GM12873 (cell line): ENCODE results near the gene MLLT3.

Experiments
- TF ChIP-seq, protein P1 (sequence below): IDR thresholded peaks from 2 replicates; pipeline ENCODE4 v1.5.1; 2012; ENCODE audit warnings: low read depth, mild to moderate bottlenecking, moderate library complexity, low read length, control low read depth; ENCODE audit not compliant: insufficient read depth; ENCODE audit errors: missing control alignments

Gene MLLT3

GRCh38 chr9:20462410-20462809, 159.9 kb downstream of the MLLT3 start:
- TF ChIP-seq, protein P1, sequence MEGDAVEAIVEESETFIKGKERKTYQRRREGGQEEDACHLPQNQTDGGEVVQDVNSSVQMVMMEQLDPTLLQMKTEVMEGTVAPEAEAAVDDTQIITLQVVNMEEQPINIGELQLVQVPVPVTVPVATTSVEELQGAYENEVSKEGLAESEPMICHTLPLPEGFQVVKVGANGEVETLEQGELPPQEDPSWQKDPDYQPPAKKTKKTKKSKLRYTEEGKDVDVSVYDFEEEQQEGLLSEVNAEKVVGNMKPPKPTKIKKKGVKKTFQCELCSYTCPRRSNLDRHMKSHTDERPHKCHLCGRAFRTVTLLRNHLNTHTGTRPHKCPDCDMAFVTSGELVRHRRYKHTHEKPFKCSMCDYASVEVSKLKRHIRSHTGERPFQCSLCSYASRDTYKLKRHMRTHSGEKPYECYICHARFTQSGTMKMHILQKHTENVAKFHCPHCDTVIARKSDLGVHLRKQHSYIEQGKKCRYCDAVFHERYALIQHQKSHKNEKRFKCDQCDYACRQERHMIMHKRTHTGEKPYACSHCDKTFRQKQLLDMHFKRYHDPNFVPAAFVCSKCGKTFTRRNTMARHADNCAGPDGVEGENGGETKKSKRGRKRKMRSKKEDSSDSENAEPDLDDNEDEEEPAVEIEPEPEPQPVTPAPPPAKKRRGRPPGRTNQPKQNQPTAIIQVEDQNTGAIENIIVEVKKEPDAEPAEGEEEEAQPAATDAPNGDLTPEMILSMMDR: peak; percentile 30

- TF ChIP-seq, protein P1: no peak
Observed at GRCh38 chr9:20447291-20447690, 175.0 kb downstream of the MLLT3 start.

DNA sequence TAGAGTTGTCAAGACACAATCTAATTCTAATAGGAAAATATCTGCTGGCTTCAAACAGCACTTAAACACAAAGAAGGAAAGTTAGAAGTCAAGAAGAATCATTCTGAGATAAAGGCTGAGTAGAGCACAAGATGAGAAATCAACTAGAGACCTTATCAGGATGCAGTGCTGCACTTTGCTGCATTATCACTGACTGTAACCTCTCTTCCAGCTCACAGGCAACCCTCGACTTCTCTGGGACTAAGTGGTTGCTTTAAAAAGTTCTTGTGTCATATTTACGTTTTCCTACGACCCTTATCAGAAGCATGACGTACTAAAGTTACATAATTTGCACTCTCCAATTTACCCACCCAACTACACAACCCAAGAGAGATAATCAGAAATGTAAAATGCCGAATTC, 176.1 kb downstream of the MLLT3 start:
- TF ChIP-seq, protein P1: no peak

GRCh38 chr9:20442461-20443319, 179.6 kb downstream of the MLLT3 start:
- TF ChIP-seq, protein P1: no peak

DNA sequence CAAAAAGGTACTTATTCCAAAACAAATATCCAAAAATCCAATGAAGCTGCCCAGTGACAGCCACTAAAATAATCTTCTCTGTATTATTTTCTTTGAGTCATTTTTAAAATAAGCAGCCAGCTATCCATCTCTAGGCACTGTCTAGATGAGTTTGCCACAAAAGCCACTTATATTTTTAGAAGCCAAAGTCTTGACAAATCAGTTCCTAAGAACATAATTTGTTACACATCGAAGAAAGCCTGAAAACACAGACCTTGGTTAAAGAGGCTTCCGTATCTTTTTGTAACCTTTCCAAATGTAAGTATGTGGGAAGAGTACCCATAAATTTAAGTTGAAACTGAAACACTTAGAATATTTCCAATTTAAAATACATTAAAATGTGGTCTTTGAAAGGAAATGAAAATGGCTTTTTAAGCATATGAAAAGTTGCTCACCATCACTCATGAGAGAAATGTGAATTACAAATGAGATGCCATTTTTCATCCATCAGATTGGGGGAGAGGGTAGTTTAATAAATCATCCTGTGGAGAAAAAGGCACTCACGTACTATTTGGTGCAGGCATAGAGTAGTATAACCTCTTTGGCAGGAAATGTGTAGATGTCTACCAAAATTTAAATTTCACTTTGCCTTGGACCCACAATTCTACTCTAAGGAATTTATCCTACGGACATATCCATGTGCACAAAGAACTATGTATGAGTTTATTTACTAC, 180.4 kb downstream of the MLLT3 start:
- TF ChIP-seq, protein P1: no peak

GRCh38 chr9:20441166-20441565, 181.1 kb downstream of the MLLT3 start:
- TF ChIP-seq, protein P1: no peak

DNA sequence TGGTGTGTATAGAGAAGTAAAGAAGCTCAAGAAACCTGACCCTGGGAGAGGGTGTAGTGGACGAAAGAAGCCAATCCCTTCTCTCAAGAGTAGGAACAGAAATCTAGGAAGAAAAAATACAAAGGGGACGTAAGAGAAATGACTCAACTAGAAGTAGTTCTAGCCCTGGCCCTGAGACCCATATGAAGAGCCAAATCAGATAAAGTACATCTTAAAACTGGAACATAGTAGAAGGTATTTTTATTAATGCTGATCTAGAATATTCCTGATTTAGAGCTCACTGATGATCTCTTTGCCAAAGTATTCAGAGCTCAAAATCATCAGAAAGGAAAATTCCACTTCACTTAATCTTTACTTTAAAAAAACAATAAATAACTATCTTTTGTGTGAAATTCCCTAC, 184.8 kb downstream of the MLLT3 start:
- TF ChIP-seq, protein P1: no peak
